DND-41 (cell line): ENCODE results near the gene NDUFB7.

Experiments
- ATAC-seq: fragments of 200-7000 bp; cut with Tn5 transposase; 3 replicates; pipeline ENCODE4 v1.9.1; 2021; ENCODE audit warnings: low read depth; ENCODE audit not compliant: insufficient read depth
- DNase-seq: peaks from one replicate; pipeline ENCODE4 v3.0.0-alpha.2; 2020
- H2AFZ ChIP-seq: 2 replicates; pipeline ENCODE4 v1.6.0; 2012; ENCODE audit warnings: low read depth, low read length
- H3K27ac ChIP-seq: 2 replicates; pipeline ENCODE4 v1.5.1; 2012; ENCODE audit warnings: low read length, inconsistent platforms
- H3K27me3 ChIP-seq: fragments of 200-600 bp; sonication (generic); 2 replicates; pipeline ENCODE4 v1.6.0; 2012; ENCODE audit warnings: low read length, mild to moderate bottlenecking, inconsistent platforms; ENCODE audit not compliant: insufficient read depth, poor library complexity
- H3K36me3 ChIP-seq: 2 replicates; pipeline ENCODE4 v1.5.1; 2012; ENCODE audit warnings: low read length, inconsistent platforms; ENCODE audit not compliant: insufficient read depth
- H3K4me1 ChIP-seq: 2 replicates; pipeline ENCODE4 v1.5.1; 2012; ENCODE audit warnings: mild to moderate bottlenecking, low read length; ENCODE audit not compliant: insufficient read depth
- H3K4me2 ChIP-seq: 2 replicates; pipeline ENCODE4 v1.6.0; 2012; ENCODE audit warnings: mild to moderate bottlenecking, moderate library complexity, low read length, inconsistent platforms; ENCODE audit not compliant: insufficient read depth
- H3K4me3 ChIP-seq, 2 experiments: fragments of 200-600 bp in 1 of 2; shearing (Covaris generic) in 1 of 2; 2 replicates each; pipeline ENCODE4 v1.5.1; 2012 to 2016; ENCODE audit warnings: inconsistent platforms in 2 of 2, low read length in 2 of 2, mild to moderate bottlenecking in 2 of 2, low read depth in 1 of 2, moderate library complexity in 1 of 2
- H3K79me2 ChIP-seq: 2 replicates; pipeline ENCODE4 v1.6.0; 2012; ENCODE audit warnings: low read length, inconsistent platforms; ENCODE audit not compliant: insufficient read depth
- H3K9ac ChIP-seq: 2 replicates; pipeline ENCODE4 v1.6.0; 2012; ENCODE audit warnings: low read depth, mild to moderate bottlenecking, inconsistent platforms, low read length, moderate library complexity
- H3K9me3 ChIP-seq: 2 replicates; pipeline ENCODE4 v1.5.1; 2012; ENCODE audit warnings: low read length, moderate library complexity, mild to moderate bottlenecking, inconsistent platforms; ENCODE audit not compliant: insufficient read depth, severe bottlenecking
- H4K20me1 ChIP-seq: 2 replicates; pipeline ENCODE4 v1.6.0; 2012; ENCODE audit warnings: low read length; ENCODE audit not compliant: insufficient read depth
- CTCF ChIP-seq: IDR thresholded peaks from 2 replicates; pipeline ENCODE4 v1.5.1; 2012; ENCODE audit warnings: borderline replicate concordance, low read length, moderate library complexity, mild to moderate bottlenecking; ENCODE audit not compliant: poor library complexity, severe bottlenecking; ENCODE audit errors: extremely low read depth
- EZH2 ChIP-seq: IDR thresholded peaks from 3 replicates; pipeline ENCODE4 v1.6.1; 2012; ENCODE audit warnings: borderline replicate concordance, low read depth, mild to moderate bottlenecking, moderate library complexity, low read length, inconsistent platforms; ENCODE audit not compliant: severe bottlenecking

The NDUFB7 gene

GRCh38 chr19:14528419-14529253 is 43.2 kb downstream of the NDUFB7 start:
- peak overlapping the region; percentile 87 for H3K27ac ChIP-seq
- peaks cover 4% of the 10 kb centered on the region for H3K36me3 ChIP-seq
- TF ChIP-seq EZH2 (no peak), CTCF (no peak)
- peak overlapping the region; percentile 56 to 72; a peak in 3 of 4 replicates for H3K4me3 ChIP-seq
- ATAC-seq (no peak), DNase-seq (no peak)
- peaks cover 31% of the 10 kb centered on the region for H3K4me1 ChIP-seq
- no peaks in the 10 kb centered on the region for H3K27me3 ChIP-seq
- peaks cover 20% of the 10 kb centered on the region; the same call in 1 of the 2 replicates for H4K20me1 ChIP-seq
- peak overlapping the region; percentile 92 for H3K4me2 ChIP-seq
- peak overlapping the region; percentile 63 for H3K9ac ChIP-seq
- H3K9me3 ChIP-seq: no peaks in the 10 kb centered on the region
- H3K79me2 ChIP-seq: peaks cover 42% of the 10 kb centered on the region
- peak overlapping the region; percentile 94 for H2AFZ ChIP-seq

GRCh38 chr19:14526423-14526822 is 45.4 kb downstream of the NDUFB7 start:
- DNase-seq (no peak), ATAC-seq (no peak)
- Histone ChIP-seq H3K4me1 (peaks cover 23% of the 10 kb centered on the region), H3K4me2 (no peak overlapping the region), H2AFZ (no peak overlapping the region), H3K9me3 (no peaks in the 10 kb centered on the region), H3K27ac (no peak overlapping the region), H3K4me3 (no peak overlapping the region), H3K79me2 (peaks cover 20% of the 10 kb centered on the region), H4K20me1 (peaks cover 8% of the 10 kb centered on the region; the same call in 1 of the 2 replicates), H3K9ac (no peak overlapping the region), H3K36me3 (no peaks in the 10 kb centered on the region; the same call in 1 of the 2 replicates), H3K27me3 (no peaks in the 10 kb centered on the region)
- TF ChIP-seq CTCF (no peak), EZH2 (no peak)

GRCh38 chr19:14525729-14526128 is 46.1 kb downstream of the NDUFB7 start:
- Histone ChIP-seq H3K4me3 (no peak overlapping the region), H2AFZ (no peak overlapping the region), H3K4me1 (peaks cover 16% of the 10 kb centered on the region), H3K27me3 (no peaks in the 10 kb centered on the region), H3K79me2 (peaks cover 13% of the 10 kb centered on the region), H3K36me3 (no peaks in the 10 kb centered on the region; the same call in 1 of the 2 replicates), H3K9me3 (no peaks in the 10 kb centered on the region), H3K27ac (no peak overlapping the region), H4K20me1 (peaks cover 8% of the 10 kb centered on the region; the same call in 1 of the 2 replicates), H3K4me2 (no peak overlapping the region), H3K9ac (no peak overlapping the region)
- TF ChIP-seq CTCF: no peak
- TF ChIP-seq EZH2: no peak
- no peak for DNase-seq
- no peak for ATAC-seq
